GM21619 (cell line): ENCODE results near the gene SPTSSA.
"Not testable (repeated sequence)": the region's sequence is repeated elsewhere in the genome, so short reads cannot be mapped to it uniquely, and the experiment has no call there.

Source experiments
- ATAC-seq: cut with Tn5 transposase; IDR thresholded peaks from one replicate; pipeline ENCODE4 v1.9.1; 2021; ENCODE audit not compliant: unreplicated experiment

The SPTSSA gene

GRCh38 chr14:34428102-34428466 lies 34.0 kb downstream of the SPTSSA start:
- not testable (repeated sequence) for ATAC-seq

GRCh38 chr14:34426313-34427295 lies 35.4 kb downstream of the SPTSSA start:
- ATAC-seq, result no peak

- ATAC-seq, result no peak
These were observed 36.8 kb downstream of the SPTSSA start for GRCh38 chr14:34425095-34425851.

- no peak for ATAC-seq
These were observed 37.6 kb downstream of the SPTSSA start for GRCh38 chr14:34424488-34424887.

GRCh38 chr14:34423445-34423844 lies 38.6 kb downstream of the SPTSSA start:
- no peak for ATAC-seq

GRCh38 chr14:34420547-34421150 lies 41.4 kb downstream of the SPTSSA start:
- no peak for ATAC-seq

- no peak for ATAC-seq
These were observed 52.3 kb downstream of the SPTSSA start for GRCh38 chr14:34409721-34410120.

- ATAC-seq, result no peak
These were observed 54.1 kb downstream of the SPTSSA start for GRCh38 chr14:34407951-34408350.

- no peak for ATAC-seq
These were observed 57.6 kb downstream of the SPTSSA start for GRCh38 chr14:34404416-34404815.

GRCh38 chr14:34403646-34404045 lies 58.4 kb downstream of the SPTSSA start:
- ATAC-seq, result no peak

- ATAC-seq, result no peak
These were observed 64.0 kb downstream of the SPTSSA start for GRCh38 chr14:34398024-34398423.

GRCh38 chr14:34387974-34388516 lies 74.0 kb downstream of the SPTSSA start:
- no peak for ATAC-seq

- ATAC-seq, result no peak
These were observed 75.1 kb downstream of the SPTSSA start for GRCh38 chr14:34386865-34387485.

GRCh38 chr14:34385881-34386280 lies 76.2 kb downstream of the SPTSSA start:
- ATAC-seq, result not testable (repeated sequence)

- ATAC-seq, result no peak
These were observed 78.2 kb downstream of the SPTSSA start for GRCh38 chr14:34383839-34384238.
